ENCODE results near the gene BMPER.
A peak's percentile ranks its signal among the peaks of the same experiment; 100 is the strongest.
"Not testable (repeated sequence)": the region's sequence is repeated elsewhere in the genome, so short reads cannot be mapped to it uniquely, and the experiment has no call there.

Gene BMPER

GRCh38 chr7:34153656-34154270 is 248.4 kb downstream of the BMPER start:
- no peak for DNase-seq

GRCh38 chr7:34155220-34155908 is 250.0 kb downstream of the BMPER start:
- peak; percentile 82 for DNase-seq

- no peak for DNase-seq
Measured at GRCh38 chr7:34156336-34156735, 251.0 kb downstream of the BMPER start.

GRCh38 chr7:34157137-34157536 is 251.8 kb downstream of the BMPER start:
- DNase-seq: no peak

GRCh38 chr7:34158368-34159153 is 253.2 kb downstream of the BMPER start:
- no peak for DNase-seq

GRCh38 chr7:34160261-34160752 is 255.0 kb downstream of the BMPER start:
- DNase-seq: peak; percentile 49

- no peak for DNase-seq
Measured at GRCh38 chr7:34162027-34162565, 256.8 kb downstream of the BMPER start.

- DNase-seq: no peak
Measured at GRCh38 chr7:34162677-34163076, 257.3 kb downstream of the BMPER start.

- DNase-seq: no peak
Measured at GRCh38 chr7:34163956-34164355, 258.6 kb downstream of the BMPER start.

GRCh38 chr7:34165466-34165865 is 260.1 kb downstream of the BMPER start:
- no peak for DNase-seq

GRCh38 chr7:34165927-34166550 is 260.7 kb downstream of the BMPER start:
- DNase-seq: no peak

- no peak for DNase-seq
Measured at GRCh38 chr7:34168013-34168412, 262.7 kb downstream of the BMPER start.

- DNase-seq: not testable (repeated sequence)
Measured at GRCh38 chr7:34174688-34175616, 269.6 kb downstream of the BMPER start.

GRCh38 chr7:34175837-34176236 is 270.5 kb downstream of the BMPER start:
- no peak for DNase-seq

GRCh38 chr7:34177476-34177875 is 272.1 kb downstream of the BMPER start:
- DNase-seq: no peak

- no peak for DNase-seq
Measured at GRCh38 chr7:34181271-34181958, 276.1 kb downstream of the BMPER start.

- no peak for DNase-seq
Measured at GRCh38 chr7:34184466-34184865, 279.1 kb downstream of the BMPER start.

GRCh38 chr7:34187798-34188307 is 282.5 kb downstream of the BMPER start:
- no peak for DNase-seq

GRCh38 chr7:34189031-34189430 is 283.7 kb downstream of the BMPER start:
- no peak for DNase-seq

- DNase-seq: no peak
Measured at GRCh38 chr7:34190299-34190698, 285.0 kb downstream of the BMPER start.

GRCh38 chr7:34191162-34191561 is 285.8 kb downstream of the BMPER start:
- DNase-seq: no peak

Measured in SIG-M5 (cell line).